MCF 10A (cell line): ENCODE measurements around the gene CACNA1S. TPM values are rescaled to one million over a fixed set of nuclear protein-coding genes. Genes with fewer than 3 reads are reported as not detected.

Source experiments
- BruUV-seq: library from RNA; stranded (reverse); fragments of 400-500 nt; replicated peaks from 2 replicates; lab custom pipeline; 2021; lab: Mats Ljungman, UMichigan
- CTCF ChIA-PET: fragments of 300-600 bp; sonication (Branson Sonifier 250); formaldehyde crosslinking; extraction: SDS; loops from one replicate; lab custom pipeline; 2021; ENCODE audit warnings: antibody characterized with exemption, inconsistent platforms; lab: Yijun Ruan, JAX
- POLR2A ChIA-PET: fragments of 300-600, 350-650 bp; sonication (Branson Sonifier 250); formaldehyde crosslinking; extraction: SDS; loops from one replicate; lab custom pipeline; 2020; ENCODE audit warnings: antibody characterized with exemption, inconsistent platforms; lab: Yijun Ruan, JAX
- DNase-seq: peaks from one replicate; pipeline ENCODE4 v3.0.0-alpha.2; 2018; ENCODE audit not compliant: unreplicated experiment
- H3K27ac Mint-ChIP-seq: one replicate; pipeline ENCODE4 v1.8.0; 2022; ENCODE audit warnings: mild to moderate bottlenecking, low read depth, mixed read lengths; ENCODE audit not compliant: unreplicated experiment
- H3K27me3 Mint-ChIP-seq: one replicate; pipeline ENCODE4 v1.8.0; 2022; ENCODE audit warnings: mixed read lengths; ENCODE audit not compliant: insufficient read depth, unreplicated experiment
- H3K36me3 Mint-ChIP-seq: one replicate; pipeline ENCODE4 v1.8.0; 2022; ENCODE audit warnings: mild to moderate bottlenecking, moderate library complexity, mixed read lengths; ENCODE audit not compliant: insufficient read depth, unreplicated experiment
- H3K4me1 Mint-ChIP-seq: one replicate; pipeline ENCODE4 v1.8.0; 2022; ENCODE audit warnings: mixed read lengths; ENCODE audit not compliant: insufficient read depth, unreplicated experiment
- H3K4me3 Mint-ChIP-seq: one replicate; pipeline ENCODE4 v1.8.0; 2022; ENCODE audit warnings: mild to moderate bottlenecking, moderate library complexity, mixed read lengths; ENCODE audit not compliant: unreplicated experiment
- H3K9me3 Mint-ChIP-seq: one replicate; pipeline ENCODE4 v1.8.0; 2022; ENCODE audit warnings: mixed read lengths; ENCODE audit not compliant: unreplicated experiment
- intact Hi-C: fragments of 100-400 bp; cut with micrococcal nuclease; formaldehyde crosslinking; loops from 2 replicates; pipeline ENCODE4 v1.14.1; 2022
- total RNA-seq: library from RNA; stranded (reverse); gene quantifications from 2 replicates; pipeline ENCODE4 v1.2.3, GENCODE V29; 2022
- TF ChIP-seq, protein P1 (sequence below): fragments of 200-600 bp; IDR thresholded peaks from one replicate; pipeline ENCODE4 v1.8.0; 2022; ENCODE audit warnings: antibody characterized with exemption, mild to moderate bottlenecking; ENCODE audit not compliant: unreplicated experiment

CACNA1S gene
- total RNA-seq, 1 experiment from 2014 or later, result not detected

DNA sequence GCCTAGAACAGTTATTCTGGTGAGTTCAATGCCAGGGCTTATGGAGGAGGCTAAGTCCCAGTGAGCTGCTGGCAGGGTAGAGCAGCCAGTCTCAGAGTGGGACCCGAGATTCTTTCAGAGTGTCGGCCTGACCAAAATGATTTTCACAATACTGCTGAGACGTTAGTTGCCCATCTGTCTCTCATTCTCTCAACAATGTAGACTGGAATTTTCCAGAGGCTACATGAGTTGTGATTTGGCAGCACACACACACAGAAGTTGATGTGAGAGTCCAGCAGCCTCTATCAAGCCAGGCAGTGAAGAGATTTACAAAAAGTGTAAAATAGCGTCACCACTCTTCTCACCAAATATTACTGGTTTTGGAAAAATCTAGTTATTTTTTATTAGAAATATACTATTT is 21.7 kb downstream of the CACNA1S start:
- Mint-ChIP-seq H3K36me3 (no peaks in the 10 kb centered on the region), H3K27me3 (peaks cover 14% of the 10 kb centered on the region), H3K4me1 (peaks cover 7% of the 10 kb centered on the region), H3K4me3 (no peak overlapping the region), H3K27ac (no peak overlapping the region), H3K9me3 (no peaks in the 10 kb centered on the region)
- intact Hi-C loops, result no loop called here
- TF ChIP-seq, protein P1, sequence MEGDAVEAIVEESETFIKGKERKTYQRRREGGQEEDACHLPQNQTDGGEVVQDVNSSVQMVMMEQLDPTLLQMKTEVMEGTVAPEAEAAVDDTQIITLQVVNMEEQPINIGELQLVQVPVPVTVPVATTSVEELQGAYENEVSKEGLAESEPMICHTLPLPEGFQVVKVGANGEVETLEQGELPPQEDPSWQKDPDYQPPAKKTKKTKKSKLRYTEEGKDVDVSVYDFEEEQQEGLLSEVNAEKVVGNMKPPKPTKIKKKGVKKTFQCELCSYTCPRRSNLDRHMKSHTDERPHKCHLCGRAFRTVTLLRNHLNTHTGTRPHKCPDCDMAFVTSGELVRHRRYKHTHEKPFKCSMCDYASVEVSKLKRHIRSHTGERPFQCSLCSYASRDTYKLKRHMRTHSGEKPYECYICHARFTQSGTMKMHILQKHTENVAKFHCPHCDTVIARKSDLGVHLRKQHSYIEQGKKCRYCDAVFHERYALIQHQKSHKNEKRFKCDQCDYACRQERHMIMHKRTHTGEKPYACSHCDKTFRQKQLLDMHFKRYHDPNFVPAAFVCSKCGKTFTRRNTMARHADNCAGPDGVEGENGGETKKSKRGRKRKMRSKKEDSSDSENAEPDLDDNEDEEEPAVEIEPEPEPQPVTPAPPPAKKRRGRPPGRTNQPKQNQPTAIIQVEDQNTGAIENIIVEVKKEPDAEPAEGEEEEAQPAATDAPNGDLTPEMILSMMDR, result no peak
- POLR2A ChIA-PET, result interaction anchor here (0.6 to 0.7 kb wide), 2 partner anchors 12 to 21 kb away, joined by 3 read pairs; no protein-coding TSS in a partner anchor
- CTCF ChIA-PET, result interaction anchor here (0.8 to 1.6 kb wide), 3 partner anchors 23 to 119 kb away, joined by 4 to 10 read pairs (median 7); no protein-coding TSS in a partner anchor
- DNase-seq, result no peak
- BruUV-seq, result no TSS peak

DNA sequence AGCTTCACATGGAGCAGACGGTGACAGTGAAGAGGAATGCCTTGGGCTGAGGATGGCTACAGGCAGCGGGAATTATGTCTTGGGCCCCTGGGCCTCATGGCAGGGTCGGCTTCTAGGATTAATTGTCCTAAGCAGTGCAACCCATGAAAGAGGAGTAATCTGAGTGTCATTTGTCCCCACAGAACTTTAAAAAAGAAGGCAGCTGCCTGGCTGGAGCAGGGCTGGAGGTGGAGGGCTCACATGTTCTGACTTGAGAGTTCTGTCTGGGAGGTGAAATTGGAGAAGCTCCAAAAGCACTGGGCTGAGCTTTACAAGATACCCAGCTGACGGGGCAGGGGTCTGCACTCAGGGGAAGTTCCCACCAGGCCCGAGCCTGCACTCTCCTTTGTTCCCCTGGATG is 22.6 kb downstream of the CACNA1S start:
- no peaks in the 10 kb centered on the region for H3K36me3 Mint-ChIP-seq
- H3K4me3 Mint-ChIP-seq, result no peak overlapping the region
- TF ChIP-seq, protein P1, result no peak
- ChIA-PET CTCF (interaction anchor here (0.6 kb wide), 2 partner anchors 165 to 201 kb away, joined by 3 read pairs; no protein-coding TSS in a partner anchor), POLR2A (no interaction called here)
- no peak for DNase-seq
- BruUV-seq, result no TSS peak
- H3K9me3 Mint-ChIP-seq, result no peaks in the 10 kb centered on the region
- peaks cover 7% of the 10 kb centered on the region for H3K4me1 Mint-ChIP-seq
- H3K27ac Mint-ChIP-seq, result no peak overlapping the region
- peaks cover 23% of the 10 kb centered on the region for H3K27me3 Mint-ChIP-seq
- intact Hi-C loops, result no loop called here

DNA sequence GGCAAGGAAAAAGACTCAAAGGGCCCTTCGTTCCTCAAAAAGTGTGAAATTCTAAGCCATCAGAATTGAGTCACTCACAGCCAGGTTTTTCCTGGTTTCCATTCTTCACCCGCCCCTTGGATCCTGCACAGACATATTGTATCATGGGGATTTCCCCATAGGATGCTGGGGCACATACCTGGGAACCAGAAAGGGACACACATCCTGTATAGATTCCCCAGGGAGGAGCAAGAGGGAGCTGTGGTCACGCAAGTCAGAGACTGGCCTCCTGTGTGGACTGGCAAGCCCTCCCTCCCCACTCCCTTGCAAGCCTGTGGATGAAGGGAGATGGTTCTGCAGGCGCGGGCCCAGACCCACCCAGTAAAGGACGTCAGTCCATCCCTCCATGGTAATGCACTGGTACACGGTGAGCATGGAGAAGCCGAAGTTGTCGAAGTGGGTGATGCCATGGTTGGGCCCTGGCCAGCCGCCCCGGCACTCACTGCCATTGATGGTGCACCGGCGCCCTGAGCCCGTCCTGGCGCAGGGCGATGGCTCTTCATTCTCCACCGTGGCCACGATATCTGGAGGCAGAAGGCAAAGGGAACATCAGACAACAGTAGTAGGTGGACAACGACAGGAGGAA is 23.2 kb downstream of the CACNA1S start:
- DNase-seq, result peak; percentile 51
- Mint-ChIP-seq H3K36me3 (no peaks in the 10 kb centered on the region), H3K27ac (no peak overlapping the region), H3K4me1 (peaks cover 7% of the 10 kb centered on the region), H3K4me3 (no peak overlapping the region), H3K9me3 (no peaks in the 10 kb centered on the region), H3K27me3 (peaks cover 29% of the 10 kb centered on the region)
- TF ChIP-seq, protein P1, result no peak
- BruUV-seq, result no TSS peak
- ChIA-PET CTCF (interaction anchor here (0.6 kb wide), 2 partner anchors 165 to 201 kb away, joined by 3 read pairs; no protein-coding TSS in a partner anchor), POLR2A (no interaction called here)
- intact Hi-C loops, result no loop called here

DNA sequence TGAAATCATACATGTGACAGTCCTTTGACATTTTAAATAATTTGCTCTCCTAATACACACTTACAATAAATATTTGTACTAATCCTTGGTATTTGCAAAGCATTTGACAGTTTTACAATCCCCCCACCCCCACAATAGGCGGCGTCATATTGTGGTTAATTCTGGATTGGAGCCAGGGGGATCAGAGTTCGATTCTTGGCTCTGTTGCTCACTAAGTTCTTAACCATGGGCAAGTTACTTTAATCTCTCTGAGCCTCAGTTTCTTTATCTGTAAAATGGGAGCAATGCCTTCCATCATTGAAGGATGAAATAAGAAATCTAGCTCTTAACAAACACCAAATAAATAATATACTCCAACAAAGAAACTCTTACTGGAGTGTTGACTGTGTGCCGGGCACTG is 23.8 kb downstream of the CACNA1S start:
- Mint-ChIP-seq H3K27ac (no peak overlapping the region), H3K4me3 (no peak overlapping the region), H3K9me3 (no peaks in the 10 kb centered on the region), H3K27me3 (peaks cover 31% of the 10 kb centered on the region), H3K4me1 (peaks cover 7% of the 10 kb centered on the region), H3K36me3 (no peaks in the 10 kb centered on the region)
- TF ChIP-seq, protein P1, result no peak
- CTCF ChIA-PET, result no interaction called here
- no TSS peak for BruUV-seq
- peak; percentile 26 for DNase-seq
- POLR2A ChIA-PET, result no interaction called here
- intact Hi-C loops, result no loop called here
